GM10847 (cell line): ENCODE data around the gene ATOX1.

Experiments used
- POLR2A ChIP-seq: IDR thresholded peaks from 2 replicates; pipeline ENCODE4 v1.6.1; 2011; ENCODE audit not compliant: insufficient read length; ENCODE audit errors: extremely low read depth

Gene ATOX1

GRCh38 chr5:151721812-151722391 is 36.5 kb downstream of the ATOX1 start:
- TF ChIP-seq POLR2A = no peak

GRCh38 chr5:151721087-151721646 is 37.3 kb downstream of the ATOX1 start:
- no peak for TF ChIP-seq POLR2A

GRCh38 chr5:151720215-151720614 is 38.2 kb downstream of the ATOX1 start:
- TF ChIP-seq POLR2A = no peak

- TF ChIP-seq POLR2A = no peak
These were observed 39.0 kb downstream of the ATOX1 start for GRCh38 chr5:151719228-151720000.

GRCh38 chr5:151718646-151719045 is 39.8 kb downstream of the ATOX1 start:
- TF ChIP-seq POLR2A = no peak

- no peak for TF ChIP-seq POLR2A
These were observed 40.3 kb downstream of the ATOX1 start for GRCh38 chr5:151718153-151718552.

GRCh38 chr5:151717416-151717815 is 41.0 kb downstream of the ATOX1 start:
- TF ChIP-seq POLR2A = no peak

GRCh38 chr5:151709109-151709735 is 49.2 kb downstream of the ATOX1 start:
- TF ChIP-seq POLR2A = no peak

GRCh38 chr5:151708126-151708525 is 50.3 kb downstream of the ATOX1 start:
- TF ChIP-seq POLR2A = no peak

GRCh38 chr5:151707567-151707966 is 50.9 kb downstream of the ATOX1 start:
- TF ChIP-seq POLR2A = no peak

GRCh38 chr5:151706906-151707305 is 51.5 kb downstream of the ATOX1 start:
- no peak for TF ChIP-seq POLR2A

GRCh38 chr5:151703780-151704179 is 54.7 kb downstream of the ATOX1 start:
- no peak for TF ChIP-seq POLR2A

GRCh38 chr5:151703227-151703626 is 55.2 kb downstream of the ATOX1 start:
- TF ChIP-seq POLR2A = no peak

GRCh38 chr5:151700820-151701219 is 57.6 kb downstream of the ATOX1 start:
- TF ChIP-seq POLR2A = no peak

- no peak for TF ChIP-seq POLR2A
These were observed 58.1 kb downstream of the ATOX1 start for GRCh38 chr5:151700296-151700695.
